ENCODE data around the gene SLC8B1.

SLC8B1 gene

DNA sequence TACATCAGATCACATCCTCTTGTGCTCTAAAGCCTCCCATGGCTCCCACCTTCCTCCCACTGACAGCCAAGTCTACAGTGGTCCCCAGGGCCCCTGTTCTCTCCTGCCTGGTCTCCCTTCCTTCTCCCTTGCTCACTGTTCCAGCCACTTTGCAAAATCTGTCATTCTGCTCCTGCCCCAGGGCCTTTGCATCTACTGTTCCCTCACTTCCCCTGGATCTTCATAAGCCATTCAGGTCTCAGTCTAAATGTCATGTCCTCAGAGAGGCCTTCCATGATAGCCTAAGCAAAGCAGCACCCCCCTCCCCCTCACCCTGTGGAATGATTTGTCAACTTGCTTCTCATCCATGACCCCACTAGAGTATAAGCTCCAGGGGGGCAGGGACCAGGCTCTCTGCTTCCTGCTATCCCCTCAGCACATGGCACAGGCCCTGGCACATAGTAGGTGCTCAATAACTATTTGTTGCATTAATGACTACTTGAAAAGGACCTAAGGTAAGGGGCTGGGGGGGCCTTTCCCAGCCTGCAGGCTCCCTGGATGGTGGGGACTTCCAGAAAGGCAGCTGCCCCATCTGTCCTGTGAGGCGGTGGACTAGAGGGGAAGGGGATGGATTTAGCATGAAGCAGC, 5.0 kb downstream of the SLC8B1 start:
- TF ChIP-seq, protein P1, sequence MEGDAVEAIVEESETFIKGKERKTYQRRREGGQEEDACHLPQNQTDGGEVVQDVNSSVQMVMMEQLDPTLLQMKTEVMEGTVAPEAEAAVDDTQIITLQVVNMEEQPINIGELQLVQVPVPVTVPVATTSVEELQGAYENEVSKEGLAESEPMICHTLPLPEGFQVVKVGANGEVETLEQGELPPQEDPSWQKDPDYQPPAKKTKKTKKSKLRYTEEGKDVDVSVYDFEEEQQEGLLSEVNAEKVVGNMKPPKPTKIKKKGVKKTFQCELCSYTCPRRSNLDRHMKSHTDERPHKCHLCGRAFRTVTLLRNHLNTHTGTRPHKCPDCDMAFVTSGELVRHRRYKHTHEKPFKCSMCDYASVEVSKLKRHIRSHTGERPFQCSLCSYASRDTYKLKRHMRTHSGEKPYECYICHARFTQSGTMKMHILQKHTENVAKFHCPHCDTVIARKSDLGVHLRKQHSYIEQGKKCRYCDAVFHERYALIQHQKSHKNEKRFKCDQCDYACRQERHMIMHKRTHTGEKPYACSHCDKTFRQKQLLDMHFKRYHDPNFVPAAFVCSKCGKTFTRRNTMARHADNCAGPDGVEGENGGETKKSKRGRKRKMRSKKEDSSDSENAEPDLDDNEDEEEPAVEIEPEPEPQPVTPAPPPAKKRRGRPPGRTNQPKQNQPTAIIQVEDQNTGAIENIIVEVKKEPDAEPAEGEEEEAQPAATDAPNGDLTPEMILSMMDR (IDR thresholded peaks at IDR 0.05; ENCODE audit: borderline replicate concordance, insufficient read depth, low read depth, low read length), result no peak
- no peak overlapping the region for H3K4me3 ChIP-seq (ENCODE audit: low read depth, low read length)

DNA sequence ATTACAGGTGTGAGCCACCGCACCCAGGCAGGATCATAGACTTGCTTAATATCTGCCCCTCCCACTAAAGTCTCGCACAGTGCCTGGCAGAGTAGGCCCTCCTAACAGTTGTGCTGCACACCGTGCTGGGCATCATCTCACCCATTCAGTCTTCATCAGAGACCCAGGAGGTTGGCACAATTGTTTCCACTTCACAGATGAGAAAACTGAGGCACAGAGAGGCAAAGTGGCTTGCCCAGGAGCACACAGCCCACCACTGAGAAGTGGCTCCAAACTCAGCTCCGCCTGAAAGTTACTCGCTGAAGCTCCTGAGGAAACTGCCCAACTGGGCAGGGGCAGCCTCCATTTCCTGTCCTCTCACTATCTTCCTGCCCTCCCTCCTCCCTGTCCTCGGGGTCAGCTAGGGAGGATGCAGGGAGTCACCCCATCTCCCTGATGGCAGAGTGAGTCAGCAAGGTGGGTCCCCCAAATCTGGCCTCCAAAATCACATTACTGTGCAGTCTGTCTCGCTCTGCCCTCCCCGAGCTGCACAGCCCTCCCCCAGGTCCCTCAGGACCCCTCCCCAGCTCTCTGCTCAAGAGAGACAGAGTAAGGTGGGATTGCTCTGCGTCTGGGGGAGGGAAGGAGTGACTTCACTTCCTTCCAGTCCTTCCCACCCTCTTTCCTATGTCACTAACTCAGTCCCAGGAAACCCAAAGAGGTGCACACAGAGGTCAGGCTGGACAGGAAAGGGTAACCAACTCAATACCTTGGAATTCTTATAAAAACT, 5.7 kb downstream of the SLC8B1 start:
- TF ChIP-seq, protein P1 (IDR thresholded peaks at IDR 0.05; ENCODE audit: borderline replicate concordance, insufficient read depth, low read depth, low read length), result no peak
- no peak overlapping the region for H3K4me3 ChIP-seq (ENCODE audit: low read depth, low read length)

DNA sequence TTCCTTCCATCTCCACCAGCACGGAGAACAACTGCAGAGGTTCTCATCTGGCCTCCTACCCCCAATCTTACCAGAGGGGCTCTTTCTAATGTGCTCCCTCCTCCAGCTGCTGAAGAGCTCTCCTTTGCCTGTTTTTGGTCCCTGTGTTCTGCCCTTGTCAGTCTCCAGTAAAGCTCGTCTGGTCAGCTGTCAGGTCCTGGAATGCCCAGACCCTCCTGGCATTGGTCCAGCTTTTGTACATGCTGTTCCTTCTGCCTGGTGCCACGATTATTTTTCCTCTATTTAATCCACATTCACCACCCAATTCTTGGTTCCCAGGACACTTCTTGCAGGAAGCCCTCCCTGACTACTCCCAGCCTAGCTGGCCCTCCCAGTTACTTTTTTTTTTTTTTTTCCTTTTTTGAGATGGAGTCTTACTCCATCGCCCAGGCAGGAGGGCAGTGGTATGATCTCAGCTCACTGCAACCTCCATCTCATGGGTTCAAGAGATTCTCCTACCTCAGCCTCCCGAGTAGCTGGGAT, 6.5 kb downstream of the SLC8B1 start:
- TF ChIP-seq, protein P1 (IDR thresholded peaks at IDR 0.05; ENCODE audit: borderline replicate concordance, insufficient read depth, low read depth, low read length), result no peak

DNA sequence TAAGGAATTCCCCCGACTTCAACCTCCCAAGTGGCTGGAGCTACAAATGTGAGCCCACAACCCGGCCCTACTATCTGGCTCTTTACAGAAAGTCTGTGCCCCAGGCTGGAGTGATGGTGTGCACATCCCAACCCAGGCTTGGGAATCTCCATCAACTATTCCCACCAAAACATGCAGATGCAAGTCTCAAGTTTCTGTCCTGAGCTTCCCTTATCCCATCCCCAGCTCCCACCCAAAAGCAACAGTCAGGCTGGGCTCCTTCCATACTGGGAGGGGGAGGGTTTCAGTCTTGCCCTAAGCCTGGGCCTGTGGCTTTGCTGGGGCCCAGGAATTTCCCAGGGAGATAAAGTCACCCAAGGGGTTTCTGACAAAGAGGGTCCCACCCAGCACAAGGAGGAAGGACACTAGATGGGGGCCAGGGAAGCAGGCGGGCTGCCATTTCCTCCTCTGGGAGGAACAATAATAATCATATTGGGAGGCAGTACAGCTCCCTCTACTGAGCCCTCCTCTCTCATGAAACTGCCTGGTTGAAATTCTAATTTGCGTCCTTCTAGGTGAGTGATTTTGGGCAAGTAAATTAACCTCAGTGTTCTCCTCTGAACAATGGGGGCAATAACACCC, 8.0 kb downstream of the SLC8B1 start:
- TF ChIP-seq, protein P1 (IDR thresholded peaks at IDR 0.05; ENCODE audit: borderline replicate concordance, insufficient read depth, low read depth, low read length), result no peak
- no peak overlapping the region for H3K4me3 ChIP-seq (ENCODE audit: low read depth, low read length)

More for the DNA sequence above, 6.5 kb downstream of the SLC8B1 start:
- no peak overlapping the region for H3K4me3 ChIP-seq (ENCODE audit: low read depth, low read length)

DNA sequence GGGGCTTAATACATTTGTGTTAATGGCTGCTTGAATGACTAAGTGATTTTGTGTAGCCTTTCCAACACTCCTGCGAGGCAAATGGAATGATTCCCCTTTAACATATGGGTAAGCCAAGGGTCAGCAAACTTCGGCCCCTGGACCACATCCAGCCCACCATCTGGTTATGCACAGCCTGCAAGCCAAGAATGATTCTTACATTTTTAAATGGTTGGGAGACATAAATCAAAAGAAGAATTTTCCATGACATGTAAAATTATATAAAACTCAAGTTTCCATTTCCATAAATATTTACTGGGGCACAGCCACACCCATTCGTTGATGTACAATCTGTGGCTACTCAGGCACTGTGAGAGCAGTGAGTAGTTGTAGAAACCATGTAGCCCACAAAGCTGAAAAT, 9.0 kb downstream of the SLC8B1 start:
- TF ChIP-seq, protein P1 (IDR thresholded peaks at IDR 0.05; ENCODE audit: borderline replicate concordance, insufficient read depth, low read depth, low read length), result no peak
- H3K4me3 ChIP-seq (ENCODE audit: low read depth, low read length), result no peak overlapping the region

DNA sequence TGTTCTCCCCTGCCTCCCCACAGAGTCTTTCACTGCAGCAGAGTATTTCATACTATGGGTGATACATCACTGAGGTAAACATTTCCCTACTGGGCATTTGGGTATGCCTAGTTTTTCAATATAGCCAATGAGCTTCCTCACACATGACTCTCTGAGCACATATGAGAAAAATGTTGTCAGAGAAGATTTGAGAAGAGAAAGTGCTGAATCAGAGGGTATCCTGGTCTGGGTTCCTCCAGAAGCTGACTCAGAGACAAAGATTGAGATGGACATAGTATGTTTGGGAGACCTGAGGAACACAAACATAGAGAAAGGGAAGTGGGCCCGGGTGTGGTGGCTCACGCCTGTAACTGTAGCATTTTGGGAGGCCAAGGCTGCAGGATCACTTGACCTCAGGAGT, 12.6 kb downstream of the SLC8B1 start:
- no peak overlapping the region for H3K4me3 ChIP-seq (ENCODE audit: low read depth, low read length)
- TF ChIP-seq, protein P1 (IDR thresholded peaks at IDR 0.05; ENCODE audit: borderline replicate concordance, insufficient read depth, low read depth, low read length), result no peak

Measured in GM12875 (cell line).